Karpas-422 (cell line): Measurements from ENCODE around the gene MACROD2. TPM values are rescaled to one million over a fixed set of nuclear protein-coding genes. Genes with fewer than 3 reads are reported as not detected.

Source experiments
- DNase-seq: peaks from one replicate; pipeline ENCODE4 v3.0.0-alpha.2; 2015
- H2AFZ ChIP-seq: fragments of 200-600 bp; sonication (generic); 2 replicates; pipeline ENCODE4 v1.6.1; 2014; ENCODE audit warnings: antibody characterized with exemption, low read length, mixed read lengths
- H3K27ac ChIP-seq: fragments of 200-600 bp; sonication (generic); 2 replicates; pipeline ENCODE4 v1.5.1; 2014; ENCODE audit warnings: mild to moderate bottlenecking, low read length, moderate library complexity
- H3K27me3 ChIP-seq: fragments of 200-600 bp; sonication (generic); 2 replicates; pipeline ENCODE4 v1.6.1; 2014; ENCODE audit warnings: low read length, mixed read lengths
- H3K36me3 ChIP-seq: fragments of 200-600 bp; sonication (generic); 2 replicates; pipeline ENCODE4 v1.6.1; 2014; ENCODE audit warnings: low read length, mixed read lengths; ENCODE audit not compliant: insufficient read depth
- H3K4me1 ChIP-seq: fragments of 200-600 bp; sonication (generic); 2 replicates; pipeline ENCODE4 v1.6.1; 2014; ENCODE audit warnings: mild to moderate bottlenecking, low read length, mixed read lengths
- H3K4me2 ChIP-seq: fragments of 200-600 bp; sonication (generic); 2 replicates; pipeline ENCODE4 v1.6.1; 2014; ENCODE audit warnings: low read length, low read depth, mild to moderate bottlenecking; ENCODE audit not compliant: poor library complexity, severe bottlenecking
- H3K4me3 ChIP-seq: fragments of 200-600 bp; sonication (generic); 2 replicates; pipeline ENCODE4 v1.5.1; 2014; ENCODE audit warnings: mild to moderate bottlenecking, antibody characterized with exemption, low read length, mixed read lengths
- H3K79me2 ChIP-seq: fragments of 200-600 bp; sonication (generic); 2 replicates; pipeline ENCODE4 v1.6.1; 2014; ENCODE audit warnings: mild to moderate bottlenecking, low read length, mixed read lengths
- H3K9ac ChIP-seq: fragments of 200-600 bp; sonication (generic); 2 replicates; pipeline ENCODE4 v1.6.0; 2014; ENCODE audit warnings: low read length
- H3K9me2 ChIP-seq: fragments of 200-600 bp; sonication (generic), shearing (Covaris generic); replicated peaks from 2 replicates; pipeline ENCODE4 v1.6.0; 2014; ENCODE audit warnings: mild to moderate bottlenecking, low read length, moderate library complexity; ENCODE audit not compliant: insufficient read depth
- H3K9me3 ChIP-seq: fragments of 300-700, 200-600 bp; sonication (generic); 2 replicates; pipeline ENCODE4 v1.6.1; 2014; ENCODE audit warnings: low read length, mixed read lengths
- H4K20me1 ChIP-seq: fragments of 200-600 bp; sonication (generic); 2 replicates; pipeline ENCODE4 v1.6.1; 2014; ENCODE audit warnings: mild to moderate bottlenecking, antibody characterized with exemption, low read length, low read depth; ENCODE audit not compliant: insufficient read depth
- total RNA-seq: library from RNA; depleted of rRNA; stranded (reverse); fragments of >200 nt; shearing (Covaris generic); gene quantifications from 2 replicates; pipeline ENCODE4 v1.2.3, GENCODE V29; 2014; ENCODE audit warnings: low replicate concordance

The MACROD2 gene
- total RNA-seq, 1 experiment from 2014 or later = 0.15 TPM

DNA sequence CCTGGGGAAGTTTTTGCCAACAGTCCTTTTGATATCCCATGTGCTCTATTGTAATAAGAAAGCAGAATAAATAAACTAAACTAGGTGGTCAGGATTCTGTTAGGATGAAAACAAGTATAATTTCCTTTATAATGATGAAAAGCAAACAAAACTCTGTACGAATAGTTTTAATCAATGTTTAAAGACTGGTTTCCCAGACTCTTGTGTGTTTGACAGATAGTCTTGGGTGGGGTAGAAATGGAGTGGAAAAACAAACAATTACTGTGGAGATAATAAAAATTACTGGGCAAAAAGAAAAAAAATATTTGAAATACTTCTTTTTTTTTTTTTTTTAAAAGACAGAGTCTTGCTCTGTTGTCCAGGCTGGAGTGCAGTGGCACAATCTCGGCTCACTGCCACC, 494.2 kb downstream of the MACROD2 start:
- H3K9me2 ChIP-seq = no peaks in the 10 kb centered on the region
- H3K27me3 ChIP-seq = no peaks in the 10 kb centered on the region
- H3K4me2 ChIP-seq = no peak overlapping the region
- H3K79me2 ChIP-seq = no peaks in the 10 kb centered on the region
- H3K27ac ChIP-seq = no peak overlapping the region
- no peak overlapping the region for H3K9ac ChIP-seq
- no peaks in the 10 kb centered on the region; the same call in 1 of the 2 replicates for H3K9me3 ChIP-seq
- DNase-seq = no peak
- no peak overlapping the region for H2AFZ ChIP-seq
- H4K20me1 ChIP-seq = no peaks in the 10 kb centered on the region
- no peaks in the 10 kb centered on the region for H3K4me1 ChIP-seq
- no peaks in the 10 kb centered on the region for H3K36me3 ChIP-seq
- no peak overlapping the region for H3K4me3 ChIP-seq

DNA sequence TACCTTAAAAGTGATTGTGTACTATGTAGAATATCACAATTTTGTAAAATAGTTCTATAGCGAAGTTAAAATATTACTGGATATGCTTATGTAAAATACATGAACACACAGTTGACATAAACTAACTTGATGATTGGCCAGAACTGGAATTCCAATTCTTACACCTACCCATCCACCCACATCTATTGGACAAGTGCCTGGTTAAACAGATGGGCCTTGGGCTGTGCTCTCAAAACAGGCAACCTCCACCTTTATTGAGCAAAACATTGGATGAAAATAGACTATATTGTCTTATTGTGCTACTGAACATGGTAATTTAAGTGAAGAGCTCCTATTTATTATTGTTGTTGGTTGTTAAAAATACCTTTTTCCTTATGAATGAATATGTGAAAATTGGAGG, 496.1 kb downstream of the MACROD2 start:
- Histone ChIP-seq H3K27me3 (no peaks in the 10 kb centered on the region), H2AFZ (no peak overlapping the region), H3K4me1 (no peaks in the 10 kb centered on the region), H3K4me3 (no peak overlapping the region), H3K9me3 (no peaks in the 10 kb centered on the region; the same call in 1 of the 2 replicates), H3K79me2 (no peaks in the 10 kb centered on the region), H3K4me2 (no peak overlapping the region), H3K36me3 (no peaks in the 10 kb centered on the region), H3K9ac (no peak overlapping the region), H3K27ac (no peak overlapping the region), H3K9me2 (no peaks in the 10 kb centered on the region), H4K20me1 (no peaks in the 10 kb centered on the region)
- DNase-seq = no peak

GRCh38 chr20:14493408-14493807, 498.1 kb downstream of the MACROD2 start:
- no peaks in the 10 kb centered on the region for H3K27me3 ChIP-seq
- DNase-seq = no peak
- H3K9me2 ChIP-seq = no peaks in the 10 kb centered on the region
- H3K36me3 ChIP-seq = no peaks in the 10 kb centered on the region
- no peak overlapping the region for H3K4me3 ChIP-seq
- H3K9me3 ChIP-seq = no peaks in the 10 kb centered on the region; the same call in 1 of the 2 replicates
- H3K4me2 ChIP-seq = no peak overlapping the region
- no peak overlapping the region for H3K27ac ChIP-seq
- H3K4me1 ChIP-seq = no peaks in the 10 kb centered on the region
- H3K79me2 ChIP-seq = no peaks in the 10 kb centered on the region
- H2AFZ ChIP-seq = no peak overlapping the region
- H3K9ac ChIP-seq = no peak overlapping the region
- H4K20me1 ChIP-seq = no peaks in the 10 kb centered on the region

- no peaks in the 10 kb centered on the region for H4K20me1 ChIP-seq
- DNase-seq = no peak
- no peak overlapping the region for H3K27ac ChIP-seq
- H3K79me2 ChIP-seq = no peaks in the 10 kb centered on the region
- H3K4me3 ChIP-seq = no peak overlapping the region
- H2AFZ ChIP-seq = no peak overlapping the region
- no peak overlapping the region for H3K9ac ChIP-seq
- no peaks in the 10 kb centered on the region for H3K4me1 ChIP-seq
- H3K4me2 ChIP-seq = no peak overlapping the region
- no peaks in the 10 kb centered on the region for H3K27me3 ChIP-seq
- no peaks in the 10 kb centered on the region for H3K9me2 ChIP-seq
- no peaks in the 10 kb centered on the region for H3K36me3 ChIP-seq
- no peaks in the 10 kb centered on the region for H3K9me3 ChIP-seq
Measured at GRCh38 chr20:14494355-14494754, 499.0 kb downstream of the MACROD2 start.

DNA sequence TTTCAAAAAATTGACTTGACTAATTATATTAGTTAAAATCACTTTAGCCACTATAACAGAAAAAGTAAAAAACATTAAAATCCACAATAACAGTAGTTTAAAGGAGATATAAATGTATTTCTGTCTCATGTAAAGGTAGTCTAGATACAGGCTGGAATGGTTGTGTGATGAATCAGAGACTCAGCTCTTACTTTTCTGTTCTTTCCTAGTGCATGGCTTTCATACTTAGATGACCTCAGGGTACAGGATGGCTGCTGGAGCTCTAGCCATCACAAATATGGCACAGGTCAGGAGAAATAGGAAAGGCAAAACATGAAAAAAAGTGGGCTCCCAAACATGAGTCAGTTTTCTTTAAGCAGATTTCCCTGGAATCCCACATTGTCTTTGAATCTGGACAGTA, 499.8 kb downstream of the MACROD2 start:
- Histone ChIP-seq H2AFZ (no peak overlapping the region), H3K9me3 (no peaks in the 10 kb centered on the region), H3K4me3 (no peak overlapping the region), H3K27me3 (no peaks in the 10 kb centered on the region), H3K4me2 (no peak overlapping the region), H3K27ac (no peak overlapping the region), H3K79me2 (no peaks in the 10 kb centered on the region), H3K9ac (no peak overlapping the region), H3K36me3 (no peaks in the 10 kb centered on the region), H3K9me2 (no peaks in the 10 kb centered on the region), H3K4me1 (no peaks in the 10 kb centered on the region), H4K20me1 (no peaks in the 10 kb centered on the region)
- DNase-seq = no peak

DNA sequence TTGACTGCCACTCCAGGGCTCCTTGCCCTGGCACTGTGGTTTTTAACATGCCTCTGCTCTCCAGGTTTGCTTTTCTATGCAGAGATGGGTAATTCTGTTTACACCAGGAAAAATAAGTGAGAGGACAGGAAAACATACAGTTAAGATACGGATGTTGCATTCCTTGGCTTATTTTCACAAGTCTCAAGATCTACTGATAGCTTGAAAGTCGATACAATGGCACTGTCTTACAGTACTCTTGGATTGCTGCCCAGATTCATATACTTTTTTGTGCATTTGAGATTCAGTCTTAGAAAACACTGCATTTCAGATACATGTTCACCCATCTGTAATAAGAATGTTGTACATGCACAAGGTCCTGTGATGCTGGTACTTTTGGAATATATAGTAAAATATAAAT, 501.7 kb downstream of the MACROD2 start:
- Histone ChIP-seq H3K4me1 (no peaks in the 10 kb centered on the region), H4K20me1 (no peaks in the 10 kb centered on the region), H3K4me2 (no peak overlapping the region), H3K27me3 (no peaks in the 10 kb centered on the region), H3K9me3 (no peaks in the 10 kb centered on the region), H3K9me2 (no peaks in the 10 kb centered on the region), H3K9ac (no peak overlapping the region), H2AFZ (no peak overlapping the region), H3K36me3 (no peaks in the 10 kb centered on the region), H3K4me3 (no peak overlapping the region), H3K27ac (no peak overlapping the region), H3K79me2 (no peaks in the 10 kb centered on the region)
- no peak for DNase-seq

- Histone ChIP-seq H3K4me2 (no peak overlapping the region), H3K36me3 (no peaks in the 10 kb centered on the region), H3K27me3 (no peaks in the 10 kb centered on the region), H3K9me3 (no peaks in the 10 kb centered on the region), H3K4me1 (no peaks in the 10 kb centered on the region), H3K9ac (no peak overlapping the region), H3K4me3 (no peak overlapping the region), H3K9me2 (no peaks in the 10 kb centered on the region), H2AFZ (no peak overlapping the region), H4K20me1 (no peaks in the 10 kb centered on the region), H3K79me2 (no peaks in the 10 kb centered on the region), H3K27ac (no peak overlapping the region)
- no peak for DNase-seq
Measured at GRCh38 chr20:14498772-14499171, 503.5 kb downstream of the MACROD2 start.

GRCh38 chr20:14505476-14505875, 510.2 kb downstream of the MACROD2 start:
- Histone ChIP-seq H3K9ac (no peak overlapping the region), H3K36me3 (no peaks in the 10 kb centered on the region), H3K79me2 (no peaks in the 10 kb centered on the region), H3K4me3 (no peak overlapping the region), H3K9me2 (no peaks in the 10 kb centered on the region), H3K4me1 (no peaks in the 10 kb centered on the region), H3K27me3 (no peaks in the 10 kb centered on the region), H4K20me1 (no peaks in the 10 kb centered on the region), H2AFZ (no peak overlapping the region), H3K27ac (no peak overlapping the region), H3K4me2 (no peak overlapping the region), H3K9me3 (no peaks in the 10 kb centered on the region; the same call in 1 of the 2 replicates)
- DNase-seq = no peak

GRCh38 chr20:14507711-14508110, 512.4 kb downstream of the MACROD2 start:
- H3K9me2 ChIP-seq = no peaks in the 10 kb centered on the region
- H3K4me1 ChIP-seq = no peaks in the 10 kb centered on the region
- H4K20me1 ChIP-seq = no peaks in the 10 kb centered on the region
- no peak overlapping the region for H3K4me3 ChIP-seq
- no peaks in the 10 kb centered on the region; the same call in 1 of the 2 replicates for H3K9me3 ChIP-seq
- H3K9ac ChIP-seq = no peak overlapping the region
- no peak overlapping the region for H3K27ac ChIP-seq
- no peaks in the 10 kb centered on the region for H3K27me3 ChIP-seq
- no peak overlapping the region for H3K4me2 ChIP-seq
- no peak for DNase-seq
- no peaks in the 10 kb centered on the region for H3K36me3 ChIP-seq
- H2AFZ ChIP-seq = no peak overlapping the region
- H3K79me2 ChIP-seq = no peaks in the 10 kb centered on the region
